Spleen (tissue), 11 donors: Measurements from ENCODE around the gene PLSCR4. TPM values are rescaled to one million over a fixed set of nuclear protein-coding genes. Genes with fewer than 3 reads are reported as not detected.
A peak's percentile ranks its signal among the peaks of the same experiment; 100 is the strongest.

Experiments used
- DNase-seq: peaks from one replicate; pipeline ENCODE4 v3.0.0-alpha.2; 2020
- H3K27ac ChIP-seq, 8 donors: fragments of 200-600 bp; sonication (generic) in 7 of 8; 1 replicate in 4 of 8; 2 replicates in 4 of 8; pipeline versions ENCODE4 v1.5.0 to v1.8.0; 2016 to 2021; ENCODE audit warnings: inconsistent platforms in 4 of 8, mild to moderate bottlenecking in 4 of 8, moderate library complexity in 1 of 8
- H3K27me3 ChIP-seq, 7 donors: fragments of 200-600 bp; sonication (generic) in 6 of 7; replicated peaks in 1 of 7; 1 replicate in 4 of 7; 2 replicates in 3 of 7; pipeline versions ENCODE4 v1.5.0 to v1.8.0; 2016 to 2021; ENCODE audit warnings: inconsistent platforms in 3 of 7, mild to moderate bottlenecking in 1 of 7
- H3K36me3 ChIP-seq, 6 donors: fragments of 200-600 bp; sonication (generic) in 5 of 6; 1 replicate in 4 of 6; 2 replicates in 2 of 6; pipeline versions ENCODE4 v1.5.0 to v1.8.0; 2016 to 2021; ENCODE audit warnings: inconsistent platforms in 2 of 6
- H3K4me1 ChIP-seq, 6 donors: fragments of 200-600 bp; sonication (generic) in 5 of 6; 1 replicate in 3 of 6; 2 replicates in 3 of 6; pipeline versions ENCODE4 v1.5.0 to v1.8.0; 2016 to 2021; ENCODE audit warnings: inconsistent platforms in 3 of 6
- H3K4me3 ChIP-seq, 8 donors: fragments of 200-600 bp; sonication (generic) in 7 of 8; 1 replicate in 4 of 8; 2 replicates in 4 of 8; pipeline versions ENCODE4 v1.5.0 to v1.8.0; 2016 to 2021; ENCODE audit warnings: inconsistent platforms in 4 of 8, mild to moderate bottlenecking in 4 of 8, moderate library complexity in 2 of 8
- H3K9me3 ChIP-seq, 8 donors: fragments of 200-600 bp; sonication (generic) in 7 of 8; 1 replicate in 4 of 8; 2 replicates in 4 of 8; pipeline versions ENCODE4 v1.5.0 to v1.8.0; 2016 to 2021; ENCODE audit warnings: inconsistent platforms in 4 of 8
- POLR2A ChIP-seq, 3 donors: fragments of 450-650 bp; IDR thresholded peaks; one replicate each; pipeline ENCODE4 v1.5.1; 2017; ENCODE audit warnings: antibody characterized with exemption in 3 of 3, mild to moderate bottlenecking in 1 of 3
- POLR2AphosphoS5 ChIP-seq, 3 donors: sonication (generic); formaldehyde crosslinking; IDR thresholded peaks; one replicate each; pipeline ENCODE4 v1.5.1; 2017; ENCODE audit warnings: antibody characterized with exemption in 3 of 3
- WGBS, 5 donors: extraction: QIAGEN DNeasy Blood & Tissue Kit in 3 of 5; methylation state at CpG; one replicate each; pipeline versions ENCODE4 v1.1.5 to v1.1.7; 2013 to 2018; 5-methylcytosine and 5-hydroxymethylcytosine counted together
- intact Hi-C: fragments of 100-400 bp; cut with DNase I; formaldehyde crosslinking; loops from one replicate; pipeline ENCODE4 v1.15.0; 2023; ENCODE audit warnings: low total_unique reads
- polyA plus RNA-seq, 3 donors: library from polyadenylated mRNA; stranded (reverse); fragments of 200-250 nt; gene quantifications; one replicate each; pipeline ENCODE4 v1.2.1, GENCODE V29; 2013
- total RNA-seq, 7 donors: library from RNA; depleted of rRNA in 3 of 7; stranded (reverse); fragments of >200 nt in 3 of 7; fragmentation: NEBNext Ultra II Directional in 4 of 7; extraction: Animal tissue kit (Norgen Biotek cat#: 25700) in 4 of 7; gene quantifications; one replicate each; pipeline versions ENCODE4 v1.1.0 to v1.2.1, GENCODE V29; 2016 to 2021
- TF ChIP-seq, protein P1 (sequence below), 11 experiments: fragments of 200-600 bp in 7 of 11; fragments of 450-650 bp in 4 of 11; sonication (generic) in 4 of 11; IDR thresholded peaks in 8 of 11; conservative IDR thresholded peaks in 3 of 11; 1 replicate in 7 of 11; 2 replicates in 4 of 11; pipeline versions ENCODE4 v1.4.0 to v1.8.0; 2016 to 2021; ENCODE audit warnings: antibody characterized with exemption in 11 of 11, inconsistent platforms in 4 of 11, mild to moderate bottlenecking in 1 of 11
- donor health status: healthy with polysubstance abuse.
- donor health status: DM: no; HTN: no; CAD: no; lungs with moderate emphysema.
- donor health status: DM: no; HTN: no; CAD: no.
- donor health status: Bipolar disorder and iron deficiency.
- donor health status: healthy.
- donor health status: DM: no; HTN: no; CAD: no.
- donor health status: DM: yes; HTN: yes; CAD: no.

PLSCR4 gene
- total and polyA plus RNA-seq, 10 donors: 4.7 to 77.5 (median 36.0) TPM

DNA sequence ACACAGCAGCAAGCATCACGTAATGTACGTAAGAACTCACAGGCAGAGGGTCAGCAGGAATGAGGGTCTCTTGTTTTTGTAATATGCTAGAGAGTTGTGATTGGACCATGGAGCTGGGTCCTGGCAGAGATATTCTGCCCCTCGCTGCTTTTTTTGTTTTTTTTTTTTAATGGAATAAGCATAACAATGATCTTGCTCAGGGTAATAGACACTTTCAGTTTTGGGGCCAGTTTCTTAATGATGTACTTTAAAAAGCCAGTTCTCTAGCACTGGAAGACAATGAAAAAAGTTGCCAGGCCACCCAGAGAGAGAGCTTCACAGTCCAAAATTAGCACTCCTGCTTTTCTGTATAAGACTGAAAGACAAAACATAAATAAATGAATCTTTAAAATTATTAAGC lies 29.0 kb upstream of the PLSCR4 start:
- H3K36me3 ChIP-seq: no peaks in the 10 kb centered on the region
- no peak overlapping the region for H3K4me3 ChIP-seq
- DNase-seq: no peak
- no peak for TF ChIP-seq POLR2AphosphoS5 (IDR thresholded peaks at IDR 0.05)
- TF ChIP-seq, protein P1, sequence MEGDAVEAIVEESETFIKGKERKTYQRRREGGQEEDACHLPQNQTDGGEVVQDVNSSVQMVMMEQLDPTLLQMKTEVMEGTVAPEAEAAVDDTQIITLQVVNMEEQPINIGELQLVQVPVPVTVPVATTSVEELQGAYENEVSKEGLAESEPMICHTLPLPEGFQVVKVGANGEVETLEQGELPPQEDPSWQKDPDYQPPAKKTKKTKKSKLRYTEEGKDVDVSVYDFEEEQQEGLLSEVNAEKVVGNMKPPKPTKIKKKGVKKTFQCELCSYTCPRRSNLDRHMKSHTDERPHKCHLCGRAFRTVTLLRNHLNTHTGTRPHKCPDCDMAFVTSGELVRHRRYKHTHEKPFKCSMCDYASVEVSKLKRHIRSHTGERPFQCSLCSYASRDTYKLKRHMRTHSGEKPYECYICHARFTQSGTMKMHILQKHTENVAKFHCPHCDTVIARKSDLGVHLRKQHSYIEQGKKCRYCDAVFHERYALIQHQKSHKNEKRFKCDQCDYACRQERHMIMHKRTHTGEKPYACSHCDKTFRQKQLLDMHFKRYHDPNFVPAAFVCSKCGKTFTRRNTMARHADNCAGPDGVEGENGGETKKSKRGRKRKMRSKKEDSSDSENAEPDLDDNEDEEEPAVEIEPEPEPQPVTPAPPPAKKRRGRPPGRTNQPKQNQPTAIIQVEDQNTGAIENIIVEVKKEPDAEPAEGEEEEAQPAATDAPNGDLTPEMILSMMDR (IDR thresholded peaks at IDR 0.05 in 8 of 11, conservative IDR thresholded peaks at IDR 0.05 in 3 of 11): no peak
- no peak overlapping the region for H3K27ac ChIP-seq
- H3K9me3 ChIP-seq: no peaks in the 10 kb centered on the region
- intact Hi-C loops: no loop called here
- no peaks in the 10 kb centered on the region for H3K27me3 ChIP-seq
- WGBS, 5 donors: 78 to 90% (median 86%) methylated on average over 3 of the region's 3 CpGs
- H3K4me1 ChIP-seq: no peaks in the 10 kb centered on the region

DNA sequence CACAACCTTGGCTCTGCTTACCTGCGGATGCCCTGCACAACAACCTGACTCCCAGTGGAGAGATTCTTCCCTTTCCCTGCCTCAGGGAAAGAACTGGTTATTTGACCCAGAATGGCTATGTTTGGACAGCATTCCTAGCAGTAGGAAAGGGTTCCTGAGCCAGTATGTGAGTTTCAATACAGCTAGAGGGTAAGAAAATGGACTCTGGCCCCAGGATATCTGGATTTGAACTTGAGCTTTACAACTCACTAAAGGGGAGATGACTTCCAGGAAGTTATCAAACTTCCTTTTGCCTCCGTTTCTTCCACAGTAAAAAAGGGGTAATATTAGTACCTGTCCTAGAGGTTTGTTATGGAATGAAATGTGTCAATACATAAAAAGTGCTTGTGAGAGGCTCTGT lies 28.1 kb upstream of the PLSCR4 start:
- Histone ChIP-seq H3K27ac (no peak overlapping the region), H3K9me3 (no peaks in the 10 kb centered on the region), H3K36me3 (no peaks in the 10 kb centered on the region), H3K4me3 (no peak overlapping the region), H3K4me1 (peaks cover 0 to 5% (median 0%) of the 10 kb centered on the region in 6 donors), H3K27me3 (no peaks in the 10 kb centered on the region)
- 70 to 82% (median 74%) methylated on average over 2 of the region's 2 CpGs for WGBS, 5 donors
- intact Hi-C loops: no loop called here
- TF ChIP-seq POLR2A (IDR thresholded peaks at IDR 0.05): no peak
- TF ChIP-seq, protein P1 (IDR thresholded peaks at IDR 0.05 in 8 of 11, conservative IDR thresholded peaks at IDR 0.05 in 3 of 11): no peak
- no peak for TF ChIP-seq POLR2AphosphoS5 (IDR thresholded peaks at IDR 0.05)
- DNase-seq: no peak

DNA sequence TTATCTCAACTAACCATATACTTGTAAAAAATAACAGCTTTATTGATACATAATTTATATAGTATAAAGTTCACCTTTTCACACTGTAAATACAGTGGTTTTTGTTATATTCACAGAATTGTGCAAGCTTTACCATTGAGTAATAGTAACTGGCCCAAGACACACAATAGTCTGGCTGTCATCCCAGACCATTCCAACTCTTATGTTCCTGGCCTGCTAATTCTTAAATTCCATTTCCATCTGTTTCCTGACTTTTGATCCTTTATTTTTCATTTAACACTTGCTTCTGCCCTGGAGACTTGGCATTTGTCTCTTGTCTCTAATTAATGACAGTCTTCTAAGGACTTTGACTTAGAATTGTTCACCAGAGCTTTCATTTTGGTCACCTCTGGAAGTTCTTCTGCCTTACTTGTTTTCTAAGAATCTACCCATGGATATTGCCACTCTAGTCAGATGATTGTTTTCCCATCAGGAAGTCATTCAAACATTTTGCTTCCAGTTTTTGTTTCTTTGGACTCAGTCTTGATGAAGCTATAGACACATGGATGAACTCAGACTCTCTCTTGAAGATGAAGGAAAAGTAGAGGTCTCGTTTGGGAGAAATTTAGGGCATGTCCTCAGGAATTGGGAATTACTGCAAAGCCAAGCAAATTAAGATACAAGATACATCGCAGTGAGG lies 27.2 kb upstream of the PLSCR4 start:
- Histone ChIP-seq H3K27ac (peak overlapping the region in 6 of 8 donors; percentile 9 to 41 (median 14)), H3K9me3 (no peaks in the 10 kb centered on the region), H3K27me3 (no peaks in the 10 kb centered on the region), H3K4me3 (no peak overlapping the region), H3K36me3 (no peaks in the 10 kb centered on the region), H3K4me1 (peaks cover 0 to 5% (median 0%) of the 10 kb centered on the region in 6 donors)
- TF ChIP-seq, protein P1 (IDR thresholded peaks at IDR 0.05 in 8 of 11, conservative IDR thresholded peaks at IDR 0.05 in 3 of 11): no peak
- TF ChIP-seq POLR2AphosphoS5 (IDR thresholded peaks at IDR 0.05): no peak
- no peak for DNase-seq
- intact Hi-C loops: no loop called here
- 72 to 89% (median 78%) methylated on average over 2 of the region's 2 CpGs for WGBS, 5 donors

DNA sequence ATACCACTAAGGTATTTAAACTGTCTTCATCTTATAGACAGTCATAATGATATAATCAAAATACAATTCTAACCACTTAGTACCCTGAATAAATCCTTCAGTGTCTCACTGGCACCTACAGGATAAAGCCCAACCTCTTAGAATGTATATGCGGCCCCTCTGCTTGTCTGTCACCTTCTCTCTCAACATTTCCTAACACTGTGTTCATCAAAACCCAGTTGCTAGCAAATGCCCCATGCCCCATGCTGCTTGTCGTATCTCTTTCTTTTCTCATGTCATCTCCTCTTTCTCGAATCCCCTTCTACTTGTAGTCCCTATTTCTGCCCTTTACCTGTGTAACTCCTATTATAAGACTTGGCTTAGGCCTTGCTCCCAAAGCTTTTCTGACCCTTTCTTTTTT lies 24.6 kb upstream of the PLSCR4 start:
- peaks cover 0 to 5% (median 0%) of the 10 kb centered on the region in 6 donors for H3K4me1 ChIP-seq
- WGBS, 5 donors: 89 to 96% (median 92%) methylated on average over 3 of the region's 3 CpGs

More for the DNA sequence above, 24.6 kb upstream of the PLSCR4 start:
- H3K36me3 ChIP-seq: no peaks in the 10 kb centered on the region
- H3K27ac ChIP-seq: peak overlapping the region in 5 of 8 donors; percentile 48 to 60 (median 57)
- H3K9me3 ChIP-seq: no peaks in the 10 kb centered on the region
- no peak overlapping the region for H3K4me3 ChIP-seq
- intact Hi-C loops: no loop called here
- no peak for DNase-seq
- TF ChIP-seq POLR2A (IDR thresholded peaks at IDR 0.05) (no peak), POLR2AphosphoS5 (IDR thresholded peaks at IDR 0.05) (no peak)
- TF ChIP-seq, protein P1 (IDR thresholded peaks at IDR 0.05 in 8 of 11, conservative IDR thresholded peaks at IDR 0.05 in 3 of 11): no peak
- no peaks in the 10 kb centered on the region for H3K27me3 ChIP-seq
